ENCODE results near the gene MRM2. TPM values are rescaled to one million over a fixed set of nuclear protein-coding genes. Genes with fewer than 3 reads are reported as not detected.

Gene MRM2
- polyA plus RNA-seq, 3 donors, result 9.2 to 32.5 (median 26.7) TPM

- H3K36me3 Mint-ChIP-seq, result peaks cover 27 to 49% of the 10 kb centered on the region in 2 donors
- Histone ChIP-seq H3K27me3 (ENCODE audit: control insufficient read depth in 2 of 2, insufficient read depth in 2 of 2, low read length in 2 of 2) (no peaks in the 10 kb centered on the region), H3K4me1 (ENCODE audit: control insufficient read depth in 1 of 2, insufficient read depth in 2 of 2, low read length in 2 of 2) (peaks cover 4 to 5% of the 10 kb centered on the region in 2 donors), H4K20me1 (ENCODE audit: insufficient read depth, low read length) (no peaks in the 10 kb centered on the region), H3K27ac (ENCODE audit: low read depth in 1 of 2, low read length in 2 of 2) (no peak overlapping the region), H3K4me2 (replicated peaks; ENCODE audit: extremely low read depth, low read length, poor library complexity, severe bottlenecking) (no peak overlapping the region), H3K79me2 (ENCODE audit: insufficient read depth, low read length) (no peaks in the 10 kb centered on the region), H3K4me3 (replicated peaks in 1 of 3; ENCODE audit: low read depth in 2 of 3, low read length in 3 of 3) (no peak overlapping the region), H3K9me3 (replicated peaks in 1 of 2; ENCODE audit: control insufficient read depth in 1 of 2, insufficient read depth in 1 of 2, low read length in 2 of 2) (no peaks in the 10 kb centered on the region), H2AFZ (ENCODE audit: insufficient read depth, low read depth, low read length, poor library complexity, severe bottlenecking) (no peak overlapping the region), H3K9ac (ENCODE audit: insufficient read depth, low read length, poor library complexity, severe bottlenecking) (no peak overlapping the region), H3K36me3 (replicated peaks in 1 of 2; ENCODE audit: control insufficient read depth in 1 of 2, insufficient read depth in 2 of 2, low read length in 2 of 2) (peaks cover 22 to 28% of the 10 kb centered on the region in 2 donors)
- 86% methylated on average over 9 of the region's 10 CpGs for WGBS (ENCODE audit: insufficient coverage)
- TF ChIP-seq CTCF (IDR thresholded peaks at IDR 0.05), result no peak
- peaks cover 0 to 2% (median 0%) of the 10 kb centered on the region in 7 donors for H3K9me3 Mint-ChIP-seq
- H3K27ac Mint-ChIP-seq, result peak overlapping the region in 1 of 7 donors; percentile 41
- no peak overlapping the region for H3K4me3 Mint-ChIP-seq
- intact Hi-C loops (cut with micrococcal nuclease), result no loop called here
- DNase-seq, result no peak
- peaks cover 7% of the 10 kb centered on the region for H3K4me1 Mint-ChIP-seq
- no peaks in the 10 kb centered on the region for H3K27me3 Mint-ChIP-seq (ENCODE audit: low read depth in 3 of 3)
Observed at GRCh38 chr7:2266911-2267310, 24.9 kb upstream of the MRM2 start.

- Mint-ChIP-seq H3K4me3 (no peak overlapping the region), H3K36me3 (peaks cover 20 to 33% of the 10 kb centered on the region in 2 donors), H3K27me3 (ENCODE audit: low read depth in 3 of 3) (peaks cover 0 to 2% (median 0%) of the 10 kb centered on the region in 3 donors), H3K27ac (no peak overlapping the region), H3K9me3 (peaks cover 0 to 2% (median 0%) of the 10 kb centered on the region in 7 donors), H3K4me1 (peaks cover 11% of the 10 kb centered on the region)
- no peak overlapping the region for H2AFZ ChIP-seq (ENCODE audit: insufficient read depth, low read depth, low read length, poor library complexity, severe bottlenecking)
- H4K20me1 ChIP-seq (ENCODE audit: insufficient read depth, low read length), result no peaks in the 10 kb centered on the region
- H3K9me3 ChIP-seq (replicated peaks in 1 of 2; ENCODE audit: control insufficient read depth in 1 of 2, insufficient read depth in 1 of 2, low read length in 2 of 2), result no peaks in the 10 kb centered on the region
- H3K36me3 ChIP-seq (replicated peaks in 1 of 2; ENCODE audit: control insufficient read depth in 1 of 2, insufficient read depth in 2 of 2, low read length in 2 of 2), result peaks cover 9 to 11% of the 10 kb centered on the region in 2 donors
- no peaks in the 10 kb centered on the region for H3K27me3 ChIP-seq (ENCODE audit: control insufficient read depth in 2 of 2, insufficient read depth in 2 of 2, low read length in 2 of 2)
- intact Hi-C loops (cut with micrococcal nuclease), result no loop called here
- H3K79me2 ChIP-seq (ENCODE audit: insufficient read depth, low read length), result no peaks in the 10 kb centered on the region
- TF ChIP-seq CTCF (IDR thresholded peaks at IDR 0.05), result no peak
- no peak overlapping the region for H3K9ac ChIP-seq (ENCODE audit: insufficient read depth, low read length, poor library complexity, severe bottlenecking)
- H3K27ac ChIP-seq (ENCODE audit: low read depth in 1 of 2, low read length in 2 of 2), result no peak overlapping the region
- H3K4me2 ChIP-seq (replicated peaks; ENCODE audit: extremely low read depth, low read length, poor library complexity, severe bottlenecking), result no peak overlapping the region
- H3K4me1 ChIP-seq (ENCODE audit: control insufficient read depth in 1 of 2, insufficient read depth in 2 of 2, low read length in 2 of 2), result peaks cover 10 to 13% of the 10 kb centered on the region in 2 donors
- no peak for DNase-seq
- 98% methylated on average over 19 of the region's 23 CpGs for WGBS (ENCODE audit: insufficient coverage)
- H3K4me3 ChIP-seq (replicated peaks in 1 of 3; ENCODE audit: low read depth in 2 of 3, low read length in 3 of 3), result no peak overlapping the region
Observed at GRCh38 chr7:2264158-2264557, 22.2 kb upstream of the MRM2 start.
